Measurements from ENCODE around the gene TBCC. TPM values are rescaled to one million over a fixed set of nuclear protein-coding genes. Genes with fewer than 3 reads are reported as not detected.

Gene TBCC
- total and polyA plus RNA-seq, 2 of the 8 experiments (the other 6 are each of a cell fraction or from before 2014, with no cell fraction given) = 22.7 to 25.5 TPM

DNA sequence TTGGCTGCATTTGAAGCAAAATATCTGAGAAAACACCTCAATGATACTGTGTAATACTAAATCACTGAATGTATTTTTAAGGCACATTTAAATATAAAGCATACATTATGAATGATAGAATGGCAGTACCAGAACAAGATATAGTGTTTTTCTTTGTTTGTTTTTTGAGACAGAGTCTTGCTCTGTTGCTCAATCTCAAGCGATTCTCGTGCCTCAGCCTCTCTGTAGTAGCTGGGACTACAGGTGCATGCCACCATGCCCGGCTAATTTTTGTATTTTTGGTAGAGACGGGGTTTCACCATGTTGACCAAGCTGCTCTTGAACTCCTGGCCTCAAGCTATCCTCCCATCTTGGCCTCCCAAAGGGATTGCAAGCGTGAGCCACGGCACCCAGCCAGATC is 33.6 kb upstream of the TBCC start (continued):
- TF ChIP-seq RAD21 (IDR thresholded peaks at IDR 0.05 in 1 of 2, conservative IDR thresholded peaks at IDR 0.05 in 1 of 2; ENCODE audit: low read depth in 2 of 2, low read length in 2 of 2) = no peak
- no peak for TF ChIP-seq TEAD4 (IDR thresholded peaks at IDR 0.05; ENCODE audit: low read depth, low read length)
- TF ChIP-seq, protein P1, sequence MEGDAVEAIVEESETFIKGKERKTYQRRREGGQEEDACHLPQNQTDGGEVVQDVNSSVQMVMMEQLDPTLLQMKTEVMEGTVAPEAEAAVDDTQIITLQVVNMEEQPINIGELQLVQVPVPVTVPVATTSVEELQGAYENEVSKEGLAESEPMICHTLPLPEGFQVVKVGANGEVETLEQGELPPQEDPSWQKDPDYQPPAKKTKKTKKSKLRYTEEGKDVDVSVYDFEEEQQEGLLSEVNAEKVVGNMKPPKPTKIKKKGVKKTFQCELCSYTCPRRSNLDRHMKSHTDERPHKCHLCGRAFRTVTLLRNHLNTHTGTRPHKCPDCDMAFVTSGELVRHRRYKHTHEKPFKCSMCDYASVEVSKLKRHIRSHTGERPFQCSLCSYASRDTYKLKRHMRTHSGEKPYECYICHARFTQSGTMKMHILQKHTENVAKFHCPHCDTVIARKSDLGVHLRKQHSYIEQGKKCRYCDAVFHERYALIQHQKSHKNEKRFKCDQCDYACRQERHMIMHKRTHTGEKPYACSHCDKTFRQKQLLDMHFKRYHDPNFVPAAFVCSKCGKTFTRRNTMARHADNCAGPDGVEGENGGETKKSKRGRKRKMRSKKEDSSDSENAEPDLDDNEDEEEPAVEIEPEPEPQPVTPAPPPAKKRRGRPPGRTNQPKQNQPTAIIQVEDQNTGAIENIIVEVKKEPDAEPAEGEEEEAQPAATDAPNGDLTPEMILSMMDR (IDR thresholded peaks at IDR 0.05; ENCODE audit: control extremely low read depth in 1 of 3, insufficient read depth in 1 of 3, low read depth in 1 of 3, low read length in 3 of 3) = no peak
